ENCODE results near the gene DUOX1.

GRCh38 chr15:45116006-45116481 is 13.8 kb upstream of the DUOX1 start:
- TF ChIP-seq CTCF (IDR thresholded peaks at IDR 0.05), result no peak
- TF ChIP-seq POLR2A (IDR thresholded peaks at IDR 0.05), result no peak
